GM19035 (cell line): ENCODE results near the gene COX14.
"Not testable (repeated sequence)": the region's sequence is repeated elsewhere in the genome, so short reads cannot be mapped to it uniquely, and the experiment has no call there.

Experiments
- ATAC-seq: cut with Tn5 transposase; IDR thresholded peaks from one replicate; pipeline ENCODE4 v1.9.1; 2021; ENCODE audit not compliant: unreplicated experiment

Gene COX14

GRCh38 chr12:50111693-50112455 is at the start of gene COX14:
Gene COX14 (plus strand): TSS chr12:50112236. CDS start chr12:50120044, 7,808 bp downstream.
- ATAC-seq = peak; percentile 83

- ATAC-seq = no peak
Measured at GRCh38 chr12:50062728-50063460, 49.1 kb upstream of the COX14 start.

GRCh38 chr12:50065726-50066310 is 46.2 kb upstream of the COX14 start:
- no peak for ATAC-seq

GRCh38 chr12:50066402-50066801 is 45.6 kb upstream of the COX14 start:
- no peak for ATAC-seq

- no peak for ATAC-seq
Measured at GRCh38 chr12:50069069-50069468, 43.0 kb upstream of the COX14 start.

GRCh38 chr12:50069539-50069938 is 42.5 kb upstream of the COX14 start:
- ATAC-seq = no peak

- ATAC-seq = no peak
Measured at GRCh38 chr12:50070314-50071060, 41.5 kb upstream of the COX14 start.

GRCh38 chr12:50072198-50072907 is 39.7 kb upstream of the COX14 start:
- no peak for ATAC-seq

GRCh38 chr12:50073206-50073605 is 38.8 kb upstream of the COX14 start:
- no peak for ATAC-seq

GRCh38 chr12:50073712-50074111 is 38.3 kb upstream of the COX14 start:
- no peak for ATAC-seq

GRCh38 chr12:50074936-50075807 is 36.9 kb upstream of the COX14 start:
- ATAC-seq = peak; percentile 83

- ATAC-seq = no peak
Measured at GRCh38 chr12:50075808-50076170, 36.2 kb upstream of the COX14 start.

- no peak for ATAC-seq
Measured at GRCh38 chr12:50077099-50077498, 34.9 kb upstream of the COX14 start.

- ATAC-seq = no peak
Measured at GRCh38 chr12:50078281-50078680, 33.8 kb upstream of the COX14 start.

- no peak for ATAC-seq
Measured at GRCh38 chr12:50079771-50080170, 32.3 kb upstream of the COX14 start.

- ATAC-seq = no peak
Measured at GRCh38 chr12:50081096-50081808, 30.8 kb upstream of the COX14 start.

GRCh38 chr12:50082644-50083043 is 29.4 kb upstream of the COX14 start:
- no peak for ATAC-seq

GRCh38 chr12:50083301-50083700 is 28.7 kb upstream of the COX14 start:
- ATAC-seq = no peak

GRCh38 chr12:50084409-50084774 is 27.6 kb upstream of the COX14 start:
- not testable (repeated sequence) for ATAC-seq
